ENCODE results near the gene ESYT1. TPM values are rescaled to one million over a fixed set of nuclear protein-coding genes. Genes with fewer than 3 reads are reported as not detected.

The ESYT1 gene
- total RNA-seq, 2 donors from 2014 or later = 25.4 to 74.0 TPM

DNA sequence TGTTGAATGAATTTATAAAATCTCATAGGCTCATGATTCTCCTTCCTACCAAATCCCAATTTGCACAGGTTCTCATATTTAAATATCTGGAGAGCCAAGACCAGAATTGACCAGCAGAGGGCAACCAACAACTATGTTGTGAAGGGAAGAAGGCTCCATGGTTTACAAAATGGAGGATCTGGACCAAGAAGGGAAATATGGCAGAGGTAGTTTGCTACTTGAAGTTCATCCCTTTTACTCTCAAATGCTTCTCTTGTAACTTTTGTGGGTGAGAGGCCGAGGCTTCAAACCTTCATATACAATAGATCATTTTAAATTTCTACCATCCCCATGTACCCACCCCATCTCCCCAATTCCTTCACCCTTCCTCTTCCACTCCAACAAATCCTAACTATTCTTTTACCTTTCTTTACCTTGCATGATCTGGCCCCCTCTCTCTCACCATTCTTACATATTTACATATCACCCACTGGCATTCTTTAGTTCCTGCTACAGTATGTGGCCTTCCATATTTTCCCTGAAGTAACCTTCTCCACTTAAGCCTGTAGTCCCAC, 65.0 kb downstream of the ESYT1 start:
- H3K4me3 ChIP-seq = no peak overlapping the region
- H3K27me3 ChIP-seq = no peaks in the 10 kb centered on the region
- H3K27ac ChIP-seq = no peak overlapping the region
- TF ChIP-seq, protein P1, sequence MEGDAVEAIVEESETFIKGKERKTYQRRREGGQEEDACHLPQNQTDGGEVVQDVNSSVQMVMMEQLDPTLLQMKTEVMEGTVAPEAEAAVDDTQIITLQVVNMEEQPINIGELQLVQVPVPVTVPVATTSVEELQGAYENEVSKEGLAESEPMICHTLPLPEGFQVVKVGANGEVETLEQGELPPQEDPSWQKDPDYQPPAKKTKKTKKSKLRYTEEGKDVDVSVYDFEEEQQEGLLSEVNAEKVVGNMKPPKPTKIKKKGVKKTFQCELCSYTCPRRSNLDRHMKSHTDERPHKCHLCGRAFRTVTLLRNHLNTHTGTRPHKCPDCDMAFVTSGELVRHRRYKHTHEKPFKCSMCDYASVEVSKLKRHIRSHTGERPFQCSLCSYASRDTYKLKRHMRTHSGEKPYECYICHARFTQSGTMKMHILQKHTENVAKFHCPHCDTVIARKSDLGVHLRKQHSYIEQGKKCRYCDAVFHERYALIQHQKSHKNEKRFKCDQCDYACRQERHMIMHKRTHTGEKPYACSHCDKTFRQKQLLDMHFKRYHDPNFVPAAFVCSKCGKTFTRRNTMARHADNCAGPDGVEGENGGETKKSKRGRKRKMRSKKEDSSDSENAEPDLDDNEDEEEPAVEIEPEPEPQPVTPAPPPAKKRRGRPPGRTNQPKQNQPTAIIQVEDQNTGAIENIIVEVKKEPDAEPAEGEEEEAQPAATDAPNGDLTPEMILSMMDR (IDR thresholded peaks at IDR 0.05) = peak; percentile 67 to 86
- H3K36me3 ChIP-seq = no peaks in the 10 kb centered on the region
- DNase-seq (ENCODE audit: low spot score) = peak; percentile 82
- H3K4me1 ChIP-seq = peaks cover 0 to 13% of the 10 kb centered on the region in 2 donors
- no peaks in the 10 kb centered on the region for H3K9me3 ChIP-seq

Other genes with a start within 250 kb of the ESYT1 start
- 10 to 100 TPM; 17.6 to 20.6 TPM for gene PYM1, start 200.4 kb upstream of the ESYT1 start, total RNA-seq
- 10 to 100 TPM in 1 of 2 donors, 1 to 10 TPM in 1; 7.3 to 22.8 TPM for gene DGKA, start 197.1 kb upstream of the ESYT1 start, total RNA-seq
- 1 to 10 TPM in 1 of 2 donors, under 1 TPM in 1; 0.67 to 1.1 TPM for gene PMEL, start 162.2 kb upstream of the ESYT1 start, total RNA-seq
- gene CDK2, start 161.4 kb upstream of the ESYT1 start, total RNA-seq = 10 to 100 TPM in 1 of 2 donors, 1 to 10 TPM in 1; 5.4 to 13.8 TPM
- gene RAB5B, start 154.2 kb upstream of the ESYT1 start, total RNA-seq = 100 to 1,000 TPM in 1 of 2 donors, 10 to 100 TPM in 1; 93.5 to 108 TPM
- 10 to 100 TPM; 23.9 to 37.7 TPM for gene SUOX, start 131.0 kb upstream of the ESYT1 start, total RNA-seq
- 1 to 10 TPM; 2.6 to 3.9 TPM for gene IKZF4, start 107.2 kb upstream of the ESYT1 start, total RNA-seq
- 1,000 to 10,000 TPM in 1 of 2 donors, 100 to 1,000 TPM in 1; 134 to 1,492 TPM for gene RPS26, start 86.3 kb upstream of the ESYT1 start, total RNA-seq
- 1 to 10 TPM; 3.2 to 7.2 TPM for gene ERBB3, start 48.1 kb upstream of the ESYT1 start, total RNA-seq
- gene PA2G4, start 23.7 kb upstream of the ESYT1 start, total RNA-seq = 100 to 1,000 TPM in 1 of 2 donors, 10 to 100 TPM in 1; 91.4 to 116 TPM
- 1,000 to 10,000 TPM in 1 of 2 donors, 100 to 1,000 TPM in 1; 606 to 2,188 TPM for gene RPL41, start 11.6 kb upstream of the ESYT1 start, total RNA-seq
- 1 to 10 TPM; 2.1 to 2.9 TPM for gene ZC3H10, start 10.0 kb upstream of the ESYT1 start, total RNA-seq
- gene MYL6B, start 24.3 kb downstream of the ESYT1 start, total RNA-seq = 10 to 100 TPM; 36.1 to 55.1 TPM
- 1,000 to 10,000 TPM in 1 of 2 donors, 100 to 1,000 TPM in 1; 567 to 1,179 TPM for gene MYL6, start 30.1 kb downstream of the ESYT1 start, total RNA-seq
- 10 to 100 TPM; 45.0 to 70.2 TPM for gene SMARCC2, start 61.2 kb downstream of the ESYT1 start, total RNA-seq
- 10 to 100 TPM; 45.1 to 88.4 TPM for gene RNF41, start 93.7 kb downstream of the ESYT1 start, total RNA-seq
- 10 to 100 TPM; 19.7 to 23.6 TPM for gene NABP2, start 96.1 kb downstream of the ESYT1 start, total RNA-seq
- not detected for gene SLC39A5, start 101.8 kb downstream of the ESYT1 start, total RNA-seq
- gene ANKRD52, start 130.1 kb downstream of the ESYT1 start, total RNA-seq = 10 to 100 TPM; 12.4 to 22.1 TPM
- 100 to 1,000 TPM in 1 of 2 donors, 10 to 100 TPM in 1; 68.5 to 149 TPM for gene COQ10A, start 138.7 kb downstream of the ESYT1 start, total RNA-seq
- gene CS, start 172.1 kb downstream of the ESYT1 start, total RNA-seq = 100 to 1,000 TPM; 236 to 513 TPM
- 10 to 100 TPM; 37.0 to 55.2 TPM for gene CNPY2, start 187.7 kb downstream of the ESYT1 start, total RNA-seq
- gene PAN2, start 205.7 kb downstream of the ESYT1 start, total RNA-seq = 10 to 100 TPM; 14.5 to 18.4 TPM
- gene IL23A, start 210.6 kb downstream of the ESYT1 start, total RNA-seq = not detected
- 10 to 100 TPM; 28.3 to 41.0 TPM for gene STAT2, start 231.8 kb downstream of the ESYT1 start, total RNA-seq
- not detected for gene APOF, start 234.6 kb downstream of the ESYT1 start, total RNA-seq

Measured in right atrium auricular region (tissue), 2 donors.